HEK293 (cell line): ENCODE data around the gene BOD1.

Experiments used
- CTCF ChIP-seq: fragments of 450-650 bp; formaldehyde crosslinking; IDR thresholded peaks from 2 replicates; pipeline ENCODE4 v1.5.1; 2016; ENCODE audit warnings: missing biosample characterization, missing genetic modification characterization
- REST ChIP-seq: fragments of 450-650 bp; formaldehyde crosslinking; IDR thresholded peaks from 2 replicates; pipeline ENCODE4 v1.5.1; 2016; ENCODE audit warnings: missing biosample characterization, missing genetic modification characterization
- TCF7L2 ChIP-seq: IDR thresholded peaks from 2 replicates; pipeline ENCODE4 v1.6.1; 2011; ENCODE audit warnings: low read depth, mild to moderate bottlenecking, inconsistent platforms, low read length, moderate library complexity, borderline replicate concordance
- YY1 ChIP-seq: fragments of 450-650 bp; formaldehyde crosslinking; IDR thresholded peaks from 2 replicates; pipeline ENCODE4 v1.5.1; 2018; ENCODE audit warnings: missing biosample characterization, missing genetic modification characterization
- ZBTB21 ChIP-seq: fragments of 450-650 bp; formaldehyde crosslinking; IDR thresholded peaks from 2 replicates; pipeline ENCODE4 v1.5.1; 2017; ENCODE audit warnings: missing biosample characterization, missing genetic modification characterization
- ZNF10 ChIP-seq: fragments of 450-650 bp; formaldehyde crosslinking; IDR thresholded peaks from 2 replicates; pipeline ENCODE4 v1.5.1; 2017; ENCODE audit warnings: missing biosample characterization, missing genetic modification characterization
- ZNF146 ChIP-seq: fragments of 450-650 bp; formaldehyde crosslinking; IDR thresholded peaks from 2 replicates; pipeline ENCODE4 v1.5.1; 2016; ENCODE audit warnings: missing biosample characterization, missing genetic modification characterization
- ZNF274 ChIP-seq, 2 experiments: fragments of 200-500 bp in 1 of 2; fragments of 450-650 bp in 1 of 2; sonication (Bioruptor generic) in 1 of 2; formaldehyde crosslinking in 1 of 2; IDR thresholded peaks; 2 replicates each; pipeline versions ENCODE4 v1.5.1 to v1.6.1; 2014 to 2016; ENCODE audit warnings: borderline replicate concordance in 1 of 2, inconsistent platforms in 1 of 2, low read length in 1 of 2, missing biosample characterization in 1 of 2, missing genetic modification characterization in 1 of 2
- ZNF416 ChIP-seq: fragments of 450-650 bp; formaldehyde crosslinking; IDR thresholded peaks from 2 replicates; pipeline ENCODE4 v1.5.1; 2016; ENCODE audit warnings: missing biosample characterization, missing genetic modification characterization
- ZNF510 ChIP-seq: fragments of 450-650 bp; formaldehyde crosslinking; IDR thresholded peaks from 2 replicates; pipeline ENCODE4 v1.5.1; 2018; ENCODE audit warnings: mild to moderate bottlenecking, missing genetic modification characterization, missing biosample characterization; ENCODE audit not compliant: insufficient replicate concordance
- ZNF660 ChIP-seq: fragments of 450-650 bp; IDR thresholded peaks from 2 replicates; pipeline ENCODE4 v1.5.1; 2018; ENCODE audit warnings: missing biosample characterization, mild to moderate bottlenecking, missing genetic modification characterization
- TF ChIP-seq, protein P1 (sequence below): sonication (generic); formaldehyde crosslinking; IDR thresholded peaks from 2 replicates; pipeline ENCODE4 v1.8.1; 2022; ENCODE audit warnings: mild to moderate bottlenecking, moderate library complexity, missing genetic modification reagents
- TF ChIP-seq, protein P2 (sequence below): fragments of 450-650 bp; formaldehyde crosslinking; IDR thresholded peaks from 2 replicates; pipeline ENCODE4 v1.5.1; 2016; ENCODE audit warnings: missing biosample characterization, missing genetic modification characterization, low read depth

- TF ChIP-seq CTCF (tag by site-specific recombination): no peak
- no peak for TF ChIP-seq ZNF416 (tag by site-specific recombination)
- no peak for TF ChIP-seq ZNF146
- TF ChIP-seq ZNF10 (tag by site-specific recombination): no peak
- no peak for TF ChIP-seq ZBTB21 (tag by site-specific recombination)
- TF ChIP-seq, protein P1, sequence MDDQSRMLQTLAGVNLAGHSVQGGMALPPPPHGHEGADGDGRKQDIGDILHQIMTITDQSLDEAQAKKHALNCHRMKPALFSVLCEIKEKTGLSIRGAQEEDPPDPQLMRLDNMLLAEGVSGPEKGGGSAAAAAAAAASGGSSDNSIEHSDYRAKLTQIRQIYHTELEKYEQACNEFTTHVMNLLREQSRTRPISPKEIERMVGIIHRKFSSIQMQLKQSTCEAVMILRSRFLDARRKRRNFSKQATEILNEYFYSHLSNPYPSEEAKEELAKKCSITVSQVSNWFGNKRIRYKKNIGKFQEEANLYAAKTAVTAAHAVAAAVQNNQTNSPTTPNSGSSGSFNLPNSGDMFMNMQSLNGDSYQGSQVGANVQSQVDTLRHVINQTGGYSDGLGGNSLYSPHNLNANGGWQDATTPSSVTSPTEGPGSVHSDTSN (CRISPR knock-in tag): no peak
- TF ChIP-seq ZNF660 (tag by site-specific recombination): no peak
- no peak for TF ChIP-seq REST (tag by site-specific recombination)
- TF ChIP-seq ZNF274 (IDR thresholded peaks at IDR 0.05; ENCODE audit: low read length): no peak
- TF ChIP-seq ZNF274 (tag by site-specific recombination; IDR thresholded peaks at IDR 0.05; ENCODE audit: borderline replicate concordance): no peak
- TF ChIP-seq ZNF510 (tag by site-specific recombination): no peak
- TF ChIP-seq YY1 (tag by site-specific recombination): no peak
- no peak for TF ChIP-seq TCF7L2
- TF ChIP-seq, protein P2, sequence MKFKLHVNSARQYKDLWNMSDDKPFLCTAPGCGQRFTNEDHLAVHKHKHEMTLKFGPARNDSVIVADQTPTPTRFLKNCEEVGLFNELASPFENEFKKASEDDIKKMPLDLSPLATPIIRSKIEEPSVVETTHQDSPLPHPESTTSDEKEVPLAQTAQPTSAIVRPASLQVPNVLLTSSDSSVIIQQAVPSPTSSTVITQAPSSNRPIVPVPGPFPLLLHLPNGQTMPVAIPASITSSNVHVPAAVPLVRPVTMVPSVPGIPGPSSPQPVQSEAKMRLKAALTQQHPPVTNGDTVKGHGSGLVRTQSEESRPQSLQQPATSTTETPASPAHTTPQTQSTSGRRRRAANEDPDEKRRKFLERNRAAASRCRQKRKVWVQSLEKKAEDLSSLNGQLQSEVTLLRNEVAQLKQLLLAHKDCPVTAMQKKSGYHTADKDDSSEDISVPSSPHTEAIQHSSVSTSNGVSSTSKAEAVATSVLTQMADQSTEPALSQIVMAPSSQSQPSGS (tag by site-specific recombination): no peak
These were observed 28.4 kb upstream of the BOD1 start for GRCh38 chr5:173644673-173645436.
